K562 (cell line): ENCODE measurements around the gene PITRM1. TPM values are rescaled to one million over a fixed set of nuclear protein-coding genes. Genes with fewer than 3 reads are reported as not detected.

ENCODE experiments used
- ATAC-seq: fragments of 200-7000 bp; cut with Tn5 transposase; 3 replicates; pipeline ENCODE4 v1.9.1; 2020; ENCODE audit warnings: moderate library complexity
- BruUV-seq: library from RNA; stranded (reverse); fragments of 400-500 nt; replicated peaks from 2 replicates; lab custom pipeline; 2021; lab: Mats Ljungman, UMichigan
- CTCF ChIA-PET: fragments of 300-600 bp; formaldehyde crosslinking; extraction: SDS; loops from one replicate; lab custom pipeline; 2021; ENCODE audit warnings: low intra/inter-chr PET ratio; lab: Yijun Ruan, JAX
- POLR2A ChIA-PET: fragments of 300-600, 350-650 bp; sonication (Branson Sonifier 250); formaldehyde crosslinking; extraction: SDS; loops from one replicate; lab custom pipeline; 2021; ENCODE audit warnings: antibody characterized with exemption, inconsistent platforms; lab: Yijun Ruan, JAX
- DNase-seq, 4 experiments: peaks; one replicate each; pipeline versions ENCODE4 v3.0.0 to v3.0.0-alpha.2; 2011 to 2018; ENCODE audit warnings: low spot score in 3 of 4, mixed read lengths in 3 of 4; ENCODE audit errors: extremely low read depth in 1 of 4
- FAIRE-seq: peaks from 2 replicates; lab custom pipeline; 2011; peaks lifted over from hg19 to GRCh38; lab: Jason Lieb, UNC
- H2AFZ ChIP-seq: 2 replicates; pipeline ENCODE4 v1.6.0; 2011; ENCODE audit warnings: low read depth, low read length, control low read depth, inconsistent platforms
- H3K27ac ChIP-seq: fragments of 200-600 bp; 3 replicates; pipeline ENCODE4 v1.8.0; 2011; ENCODE audit warnings: low read depth, mild to moderate bottlenecking, control low read depth, inconsistent platforms, low read length, moderate library complexity, mixed read lengths; ENCODE audit errors: extremely low read depth
- H3K27me3 ChIP-seq, 2 experiments: fragments of 300-600 bp in 1 of 2; 2 replicates in 1 of 2; 3 replicates in 1 of 2; pipeline versions ENCODE4 v1.6.0 to v1.8.0; 2011; ENCODE audit warnings: inconsistent platforms in 2 of 2, low read length in 2 of 2, mild to moderate bottlenecking in 1 of 2, mixed read lengths in 1 of 2, moderate library complexity in 1 of 2; ENCODE audit not compliant: control insufficient read depth in 2 of 2, insufficient read depth in 2 of 2
- H3K36me3 ChIP-seq: fragments of 300-600 bp; 3 replicates; pipeline ENCODE4 v1.8.0; 2011; ENCODE audit warnings: mild to moderate bottlenecking, low read length, inconsistent platforms; ENCODE audit not compliant: control insufficient read depth, insufficient read depth
- H3K4me1 ChIP-seq, 2 experiments: fragments of 200-600 bp in 1 of 2; replicated peaks in 1 of 2; 2 replicates in 1 of 2; 3 replicates in 1 of 2; pipeline versions ENCODE4 v1.5.1 to v1.8.0; 2011; ENCODE audit warnings: inconsistent platforms in 2 of 2, low read length in 2 of 2, mild to moderate bottlenecking in 1 of 2, mixed read lengths in 1 of 2, moderate library complexity in 1 of 2; ENCODE audit not compliant: control insufficient read depth in 2 of 2, insufficient read depth in 2 of 2
- H3K4me2 ChIP-seq: 2 replicates; pipeline ENCODE4 v1.6.1; 2011; ENCODE audit warnings: low read length, control low read depth, inconsistent platforms, mixed read lengths; ENCODE audit not compliant: insufficient read depth
- H3K4me3 ChIP-seq: fragments of 200-600 bp; sonication (generic), shearing (Covaris generic); 2 replicates; pipeline ENCODE4 v1.5.1; 2016; ENCODE audit warnings: control low read depth, inconsistent platforms
- H3K79me2 ChIP-seq: fragments of 200-600 bp; 3 replicates; pipeline ENCODE4 v1.8.0; 2011; ENCODE audit warnings: low read length, inconsistent platforms; ENCODE audit not compliant: control insufficient read depth, insufficient read depth
- H3K9ac ChIP-seq, 2 experiments: 2 replicates each; pipeline versions ENCODE4 v1.6.0 to v1.6.1; 2011; ENCODE audit warnings: low read depth in 2 of 2, low read length in 2 of 2, control low read depth in 1 of 2, inconsistent platforms in 1 of 2, mild to moderate bottlenecking in 1 of 2, mixed read lengths in 1 of 2; ENCODE audit not compliant: insufficient read depth in 1 of 2
- H3K9me1 ChIP-seq: one replicate; pipeline ENCODE4 v1.6.0; 2011; ENCODE audit warnings: inconsistent platforms, mild to moderate bottlenecking, low read length, moderate library complexity; ENCODE audit not compliant: control insufficient read depth, insufficient read depth
- H3K9me3 ChIP-seq: replicated peaks from 2 replicates; pipeline ENCODE4 v1.5.1; 2011; ENCODE audit warnings: low read depth, low read length, inconsistent platforms; ENCODE audit not compliant: control insufficient read depth, insufficient read depth
- H4K20me1 ChIP-seq: replicated peaks from 2 replicates; pipeline ENCODE4 v1.6.1; 2011; ENCODE audit warnings: low read length, inconsistent platforms, mixed read lengths; ENCODE audit not compliant: control insufficient read depth, insufficient read depth
- ATF3 ChIP-seq, 2 experiments: fragments of 450-650 bp in 1 of 2; sonication (generic) in 1 of 2; formaldehyde crosslinking in 1 of 2; IDR thresholded peaks in 1 of 2; conservative IDR thresholded peaks in 1 of 2; 2 replicates each; pipeline versions ENCODE4 v1.6.1 to v1.8.1; 2016 to 2023; ENCODE audit warnings: mild to moderate bottlenecking in 2 of 2, moderate library complexity in 2 of 2, inconsistent platforms in 1 of 2, missing genetic modification reagents in 1 of 2
- JUNB ChIP-seq: fragments of 450-650 bp; formaldehyde crosslinking; conservative IDR thresholded peaks from 2 replicates; pipeline ENCODE4 v1.4.0; 2020; ENCODE audit warnings: mild to moderate bottlenecking
- LEF1 ChIP-seq: fragments of 450-650 bp; IDR thresholded peaks from 2 replicates; pipeline ENCODE4 v1.6.1; 2016; ENCODE audit warnings: mild to moderate bottlenecking
- MAZ ChIP-seq, 2 experiments: fragments of 450-650 bp in 1 of 2; sonication (generic) in 1 of 2; formaldehyde crosslinking; IDR thresholded peaks in 1 of 2; conservative IDR thresholded peaks in 1 of 2; 2 replicates each; pipeline versions ENCODE4 v1.4.0 to v1.5.0; 2020; ENCODE audit warnings: mild to moderate bottlenecking in 1 of 2, missing genetic modification reagents in 1 of 2
- SMAD4 ChIP-seq: fragments of 250-450 bp; sonication (Bioruptor Pico); conservative IDR thresholded peaks from 2 replicates; pipeline ENCODE4 v1.8.0; 2021; ENCODE audit warnings: inconsistent platforms, mild to moderate bottlenecking, moderate library complexity
- SRSF3 ChIP-seq: fragments of 200-400 bp; formaldehyde crosslinking; IDR thresholded peaks from 2 replicates; pipeline ENCODE4 v1.6.1; 2016; ENCODE audit warnings: mild to moderate bottlenecking, low read length, moderate library complexity; ENCODE audit not compliant: insufficient read depth
- ZBTB1 ChIP-seq: sonication (generic); formaldehyde crosslinking; IDR thresholded peaks from 2 replicates; pipeline ENCODE4 v1.8.1; 2023; ENCODE audit warnings: missing genetic modification reagents, low read depth, mild to moderate bottlenecking, borderline replicate concordance
- ZC3H11A ChIP-seq: IDR thresholded peaks from 2 replicates; pipeline ENCODE4 v1.6.1; 2012; ENCODE audit warnings: low read depth, low read length, improper control_type of control experiment
- ZFP91 ChIP-seq: sonication (generic); formaldehyde crosslinking; IDR thresholded peaks from 2 replicates; pipeline ENCODE4 v1.8.0; 2022; ENCODE audit warnings: mild to moderate bottlenecking, missing genetic modification reagents
- WGBS: fragments of 100-300 bp; shearing (Covaris generic); methylation state at CpG from one replicate; pipeline ENCODE4 v1.1.6; 2016; ENCODE audit warnings: low coverage, mixed read lengths; ENCODE audit not compliant: insufficient coverage; ENCODE audit errors: missing lambda C conversion rate; 5-methylcytosine and 5-hydroxymethylcytosine counted together
- in situ Hi-C: fragments of 300-500 bp; cut with MboI; formaldehyde crosslinking; loops from 4 replicates; pipeline ENCODE4 v1.15.0; 2018; ENCODE audit warnings: inconsistent platforms, mixed read lengths
- intact Hi-C: fragments of 100-400 bp; cut with micrococcal nuclease; formaldehyde crosslinking; loops from 2 replicates; pipeline ENCODE4 v1.14.2; 2022
- polyA plus RNA-seq, 8 experiments: library from polyadenylated mRNA; depleted of rRNA in 4 of 8; stranded (reverse) in 5 of 8; unstranded in 3 of 8; fragments of >200 nt; fragmentation: Nextera tagmentation in 2 of 8; fragmentation: Illumina TruSeq in 1 of 8; extraction: Ambion mirVana in 2 of 8; extraction: Trizol in 1 of 8; gene quantifications; 2 replicates each; pipeline versions ENCODE4 v1.2.1 to v1.2.3, GENCODE V29; 2011 to 2014; ENCODE audit warnings: inconsistent platforms in 1 of 8, missing spikeins in 1 of 8
- total RNA-seq, 7 experiments: library from RNA; depleted of rRNA in 6 of 7; stranded (reverse); fragments of >200 nt in 6 of 7; fragmentation: Illumina TruSeq in 2 of 7; extraction: Trizol in 2 of 7; gene quantifications; 2 replicates each; pipeline versions ENCODE4 v1.2.1 to v1.2.3, GENCODE V29; 2011 to 2021; ENCODE audit warnings: low replicate concordance in 1 of 7

The PITRM1 gene
- total and polyA plus RNA-seq, 9 of the 15 experiments (the other 6 are each of a cell fraction or from before 2014, with no cell fraction given) = 21.1 to 70.4 (median 39.7) TPM

- no peak for TF ChIP-seq SMAD4 (CRISPR knock-in tag)
- TF ChIP-seq ATF3 (IDR thresholded peaks at IDR 0.05) = no peak
- no peak for TF ChIP-seq ATF3 (CRISPR knock-in tag; conservative IDR thresholded peaks at IDR 0.05)
- no peak for TF ChIP-seq ZFP91 (CRISPR knock-in tag)
- no peak for TF ChIP-seq ZBTB1 (CRISPR knock-in tag)
- no peak for TF ChIP-seq SRSF3
- no peak for TF ChIP-seq MAZ (CRISPR knock-in tag; conservative IDR thresholded peaks at IDR 0.05 in 1 of 2, IDR thresholded peaks at IDR 0.05 in 1 of 2)
- TF ChIP-seq JUNB (CRISPR knock-in tag) = no peak
- TF ChIP-seq ZC3H11A = no peak
- no peak for TF ChIP-seq LEF1
- Histone ChIP-seq H3K4me3 (no peak overlapping the region), H3K36me3 (peaks cover 89% of the 10 kb centered on the region), H3K9me3 (no peaks in the 10 kb centered on the region), H3K4me2 (no peak overlapping the region), H3K27ac (no peak overlapping the region), H4K20me1 (no peaks in the 10 kb centered on the region), H3K27me3 (no peaks in the 10 kb centered on the region), H3K79me2 (peaks cover 3% of the 10 kb centered on the region; the same call in 1 of the 3 replicates), H3K9me1 (no peaks in the 10 kb centered on the region), H2AFZ (no peak overlapping the region), H3K4me1 (no peaks in the 10 kb centered on the region), H3K9ac (no peak overlapping the region)
- CTCF ChIA-PET = no interaction called here
- POLR2A ChIA-PET = interaction anchor here (0.7 to 1.7 kb wide), 4 partner anchors 8 to 28 kb away, joined by 3 to 10 read pairs (median 3); partner anchors contain the start of gene PITRM1
- DNase-seq = no peak
- 92% methylated on average over 9 of the region's 9 CpGs for WGBS
- in situ Hi-C loops (no loop called here), intact Hi-C loops (no loop called here)
- no peak for ATAC-seq
- BruUV-seq = no TSS peak
- no peak for FAIRE-seq
These were observed 7.4 kb downstream of the PITRM1 start for GRCh38 chr10:3165196-3165595.
